ENCODE data around the gene ATXN7.
A peak's percentile ranks its signal among the peaks of the same experiment; 100 is the strongest.

Gene ATXN7

DNA sequence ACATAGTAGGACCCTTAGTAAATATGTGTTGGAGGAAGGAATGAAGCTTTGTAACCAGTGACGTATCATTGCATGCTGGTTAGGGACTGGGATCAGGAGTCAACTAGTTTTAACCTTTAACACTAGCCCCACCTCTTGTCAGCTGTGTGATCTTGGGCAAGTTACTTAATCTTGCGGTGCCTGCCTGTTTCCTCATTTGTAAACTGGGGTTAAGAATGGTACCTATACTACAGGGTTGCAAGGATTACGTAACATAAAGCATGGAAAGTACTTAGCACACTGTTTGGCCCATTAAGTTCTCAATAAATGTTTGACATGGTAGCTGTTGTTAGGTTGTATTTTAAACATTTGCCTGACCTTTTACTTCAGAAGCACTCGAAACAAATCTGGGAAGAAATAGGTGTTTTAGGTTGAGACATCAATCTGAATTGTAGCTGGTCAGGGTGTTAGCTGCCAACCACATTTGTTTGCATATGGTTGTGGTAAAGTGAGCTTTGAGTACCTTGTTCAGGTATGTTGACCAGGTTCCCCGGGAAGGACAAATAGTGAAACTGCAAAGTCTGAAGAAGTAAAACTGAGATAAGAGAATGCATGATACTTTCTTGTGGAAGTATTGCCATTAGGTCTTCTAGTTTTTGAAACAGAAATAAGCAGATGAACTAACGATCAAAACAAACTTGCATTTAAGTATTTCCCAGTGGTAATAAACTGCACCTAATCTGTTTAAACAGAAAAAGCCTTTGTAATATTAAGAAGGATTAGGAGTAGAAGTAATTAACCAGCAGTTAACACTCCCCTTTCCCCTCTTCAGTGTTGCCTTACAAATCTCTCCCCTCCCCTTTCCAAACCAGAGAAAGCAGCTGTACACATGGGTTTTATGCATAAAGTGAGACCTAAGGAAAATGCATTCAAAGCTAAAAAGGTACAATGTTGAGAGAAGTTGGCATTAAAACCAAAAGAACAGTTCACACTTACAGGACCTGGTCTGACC, 74.3 kb downstream of the ATXN7 start:
- DNase-seq, result no peak

DNA sequence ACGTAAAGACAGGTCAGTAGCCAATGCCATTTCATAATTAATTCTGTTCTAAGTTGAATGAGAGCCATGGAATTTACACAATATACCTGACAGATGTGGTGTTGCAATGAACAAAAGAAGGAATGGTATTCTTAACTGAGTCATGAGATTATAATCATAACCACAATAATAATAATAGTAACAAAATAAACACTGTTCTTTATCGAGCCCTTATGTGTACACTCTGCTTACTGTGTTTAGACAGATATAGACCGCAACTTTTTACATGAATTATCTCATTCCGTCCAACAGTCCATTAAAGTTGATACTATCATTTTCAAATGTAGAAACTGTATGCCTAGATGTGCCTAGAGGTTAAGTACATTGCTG, 76.7 kb downstream of the ATXN7 start:
- no peak for DNase-seq

DNA sequence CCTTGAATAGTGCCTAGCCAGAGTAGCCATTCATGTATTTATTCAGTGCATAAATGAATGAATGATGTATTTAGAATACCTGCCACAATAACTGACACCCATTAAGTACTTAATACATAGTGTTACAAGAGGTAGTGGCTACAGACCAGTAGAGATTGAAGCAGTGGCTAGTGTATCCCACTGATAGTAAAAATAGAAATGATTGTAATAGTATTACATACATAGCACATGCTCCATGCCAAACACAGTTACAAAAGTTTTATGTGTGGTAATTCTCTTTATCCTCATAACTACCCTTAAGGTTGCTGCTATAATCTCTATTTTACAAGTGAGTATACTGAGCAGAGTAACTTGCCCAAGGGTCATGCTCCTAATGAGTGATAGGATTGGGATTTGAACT, 78.9 kb downstream of the ATXN7 start:
- no peak for DNase-seq

DNA sequence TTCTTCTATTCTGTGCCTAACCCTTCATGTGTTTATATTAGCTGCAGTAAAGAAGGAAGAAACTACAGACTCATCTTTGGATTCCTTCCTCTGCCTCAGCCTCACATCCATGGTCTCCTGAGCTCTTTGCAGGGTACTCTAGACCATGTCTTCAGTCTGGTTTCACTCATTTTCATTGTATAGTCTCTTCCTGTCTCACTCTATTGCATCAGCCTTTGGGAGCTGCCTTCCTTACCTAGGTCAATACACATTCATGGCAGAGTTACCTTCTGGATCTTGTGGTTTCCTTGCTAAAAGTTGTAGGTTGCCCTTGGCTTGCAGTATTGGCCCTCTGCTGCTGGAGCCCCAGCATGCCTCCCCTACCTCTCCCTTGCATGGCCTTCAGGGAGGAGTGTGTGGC, 80.0 kb downstream of the ATXN7 start:
- DNase-seq, result no peak

DNA sequence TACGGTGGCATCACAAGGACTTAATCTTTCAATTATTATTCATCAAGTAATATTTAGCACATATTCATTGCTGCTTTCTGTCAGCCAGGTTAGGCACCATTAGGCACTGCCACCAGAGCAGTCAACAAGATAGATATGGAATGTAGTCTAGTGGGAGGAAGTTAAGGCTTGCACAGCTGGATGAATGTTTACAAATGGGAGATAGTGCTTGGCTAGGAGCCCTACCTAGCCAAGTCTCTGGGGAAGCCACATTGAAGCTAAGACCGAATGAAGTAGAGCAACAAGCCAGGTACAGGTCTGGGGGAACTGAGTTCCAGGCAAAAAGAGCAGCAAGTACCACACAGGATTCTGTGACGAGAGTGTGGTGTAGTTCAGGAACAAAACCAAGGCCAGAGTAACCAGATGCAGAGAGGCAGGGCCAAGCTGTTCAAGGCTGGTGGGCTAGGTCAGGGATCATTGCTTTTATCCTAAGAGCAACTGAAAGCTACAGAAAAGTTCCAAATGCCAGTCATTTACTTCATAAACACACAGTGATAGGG, 82.0 kb downstream of the ATXN7 start:
- DNase-seq, result peak; percentile 62

DNA sequence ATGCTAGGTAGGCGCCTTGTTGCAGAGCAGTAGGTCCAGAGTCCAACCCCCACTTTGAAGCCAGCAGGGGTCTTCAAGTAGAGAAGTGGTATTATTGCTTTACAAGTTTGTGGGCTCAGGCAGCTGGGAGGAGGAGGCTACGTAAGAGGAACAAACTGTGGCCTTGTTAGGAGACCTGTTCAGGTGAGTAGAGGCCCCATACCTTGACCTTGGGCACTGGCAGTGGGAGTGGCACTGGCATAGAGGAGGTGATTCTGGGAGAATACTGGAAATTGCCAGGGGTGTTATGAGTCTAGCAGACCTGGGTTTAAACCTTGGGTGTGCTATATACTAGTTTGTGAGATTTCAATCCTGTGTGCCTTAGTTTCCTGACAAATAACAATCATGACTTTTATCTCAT, 83.1 kb downstream of the ATXN7 start:
- no peak for DNase-seq

DNA sequence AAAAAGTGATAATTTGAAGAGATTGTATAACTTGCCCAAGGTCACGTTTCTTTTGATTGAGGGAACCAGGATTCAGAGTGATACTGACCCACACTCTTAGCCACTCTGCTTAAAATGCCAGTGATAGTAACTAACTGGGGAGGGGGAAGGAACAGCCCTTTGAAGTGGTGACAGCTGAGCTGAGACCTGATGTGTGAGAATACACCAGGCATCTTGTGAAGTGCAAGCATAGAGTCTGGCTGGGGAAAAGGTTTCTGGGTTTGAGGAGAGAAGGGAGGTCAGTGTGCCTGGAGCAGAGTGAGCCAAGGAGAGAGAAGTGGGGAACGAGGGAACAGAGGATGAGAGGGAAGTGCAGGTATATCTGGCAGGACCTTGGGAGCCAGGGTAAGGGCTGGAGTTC, 83.9 kb downstream of the ATXN7 start:
- DNase-seq, result no peak

DNA sequence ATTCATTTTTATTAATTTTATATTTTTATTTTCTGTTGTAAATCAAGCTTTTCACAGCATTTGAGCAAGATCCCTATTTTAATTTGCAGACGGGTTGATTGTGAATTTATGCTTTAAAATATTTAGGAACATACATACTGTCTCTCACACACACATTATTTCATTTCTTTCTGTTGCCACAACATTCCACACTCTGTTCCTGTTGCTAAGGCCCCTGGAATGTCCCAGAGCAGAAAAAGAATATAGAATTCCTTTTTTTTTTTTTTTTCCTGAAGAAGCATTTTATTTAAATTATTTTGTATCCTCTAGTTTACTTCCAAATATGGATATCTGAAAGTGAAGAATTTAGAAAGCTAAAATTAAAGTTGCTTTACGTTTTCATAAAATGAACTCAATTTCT, 85.3 kb downstream of the ATXN7 start:
- no peak for DNase-seq

DNA sequence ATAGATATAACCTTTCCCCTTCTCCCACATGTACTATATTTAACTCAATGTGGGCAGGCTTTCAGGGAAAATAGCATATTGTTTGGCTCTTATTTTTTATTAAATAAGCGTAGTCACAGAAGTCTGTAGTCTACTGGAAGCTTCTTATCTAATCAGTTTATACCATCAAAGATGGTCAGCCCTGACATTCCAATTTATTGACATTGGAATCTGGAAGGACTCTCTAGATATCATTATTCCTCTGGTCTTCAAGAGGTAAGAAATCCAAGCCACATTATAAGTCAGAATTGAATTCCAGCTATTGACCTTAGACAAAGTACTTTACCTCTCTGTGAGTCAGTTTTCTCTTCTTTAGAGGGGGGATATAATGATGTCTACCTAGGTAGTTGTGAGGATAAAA, 87.0 kb downstream of the ATXN7 start:
- DNase-seq, result no peak

DNA sequence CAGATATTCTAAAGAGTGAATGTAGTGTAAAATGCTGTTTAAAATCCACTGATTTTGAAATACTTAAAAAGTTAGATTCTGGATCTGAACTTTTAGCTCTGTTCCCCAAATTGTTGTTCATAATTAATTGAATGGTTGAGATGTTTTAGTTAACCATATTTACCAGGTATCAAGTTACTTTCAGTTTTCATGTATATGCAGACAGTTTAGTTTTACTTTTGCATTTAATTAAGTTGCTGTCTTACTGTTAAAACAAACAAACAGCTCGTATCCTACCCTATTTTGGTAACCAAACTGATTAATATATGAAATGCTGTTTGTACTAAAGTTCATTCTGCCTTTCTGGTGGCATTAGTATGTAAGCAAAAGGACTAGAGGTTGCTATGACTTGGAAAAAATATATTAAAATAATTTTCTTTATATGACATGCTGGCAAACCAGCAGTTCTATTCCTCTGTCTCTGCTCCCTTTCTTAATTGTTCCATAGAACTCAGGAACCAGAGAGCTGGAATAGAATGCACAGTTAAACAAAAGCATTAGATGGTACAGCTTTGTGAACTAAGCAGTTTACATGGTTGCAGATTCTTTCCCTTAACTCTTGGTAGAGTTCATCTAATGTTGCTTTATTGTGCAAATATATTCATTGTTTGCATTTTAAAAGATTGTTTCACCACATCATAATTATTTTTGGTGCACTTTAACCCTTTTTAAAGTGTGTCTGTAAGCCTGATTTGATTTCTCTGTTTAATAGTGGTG, 88.0 kb downstream of the ATXN7 start:
- no peak for DNase-seq

DNA sequence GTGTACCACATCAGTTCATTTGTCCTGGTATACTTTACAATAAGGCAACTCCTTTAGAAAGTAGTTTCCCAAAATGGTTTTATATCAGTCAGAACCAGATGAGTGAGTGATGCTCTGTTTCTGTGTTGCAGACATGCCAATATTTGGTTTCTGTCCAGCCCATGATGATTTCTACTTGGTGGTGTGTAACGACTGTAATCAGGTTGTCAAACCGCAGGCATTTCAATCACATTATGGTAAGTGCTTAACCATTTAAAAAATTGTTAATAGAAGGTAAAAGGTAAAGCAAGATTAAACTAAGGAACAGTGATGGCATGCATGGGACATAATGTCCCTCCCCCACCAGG, 88.6 kb downstream of the ATXN7 start:
- DNase-seq, result no peak

DNA sequence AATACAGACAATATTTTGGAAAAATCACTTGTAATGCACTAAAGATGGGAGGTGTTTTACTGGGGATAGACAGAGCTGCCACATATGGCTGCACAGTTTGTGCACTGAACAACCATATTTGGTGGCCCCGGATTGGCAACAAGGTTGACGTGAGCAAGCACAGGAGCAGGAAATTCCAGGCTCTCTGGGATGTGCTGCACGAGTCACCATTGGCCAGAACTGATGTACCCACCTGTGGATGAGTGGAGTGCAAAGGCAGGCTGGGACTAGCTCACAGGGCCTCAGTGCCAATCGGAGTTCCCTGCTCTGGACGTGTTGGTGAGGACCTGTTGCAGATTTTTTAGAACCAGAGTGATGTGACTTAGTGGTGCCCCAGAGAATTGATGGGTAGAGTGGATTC, 90.5 kb downstream of the ATXN7 start:
- no peak for DNase-seq

DNA sequence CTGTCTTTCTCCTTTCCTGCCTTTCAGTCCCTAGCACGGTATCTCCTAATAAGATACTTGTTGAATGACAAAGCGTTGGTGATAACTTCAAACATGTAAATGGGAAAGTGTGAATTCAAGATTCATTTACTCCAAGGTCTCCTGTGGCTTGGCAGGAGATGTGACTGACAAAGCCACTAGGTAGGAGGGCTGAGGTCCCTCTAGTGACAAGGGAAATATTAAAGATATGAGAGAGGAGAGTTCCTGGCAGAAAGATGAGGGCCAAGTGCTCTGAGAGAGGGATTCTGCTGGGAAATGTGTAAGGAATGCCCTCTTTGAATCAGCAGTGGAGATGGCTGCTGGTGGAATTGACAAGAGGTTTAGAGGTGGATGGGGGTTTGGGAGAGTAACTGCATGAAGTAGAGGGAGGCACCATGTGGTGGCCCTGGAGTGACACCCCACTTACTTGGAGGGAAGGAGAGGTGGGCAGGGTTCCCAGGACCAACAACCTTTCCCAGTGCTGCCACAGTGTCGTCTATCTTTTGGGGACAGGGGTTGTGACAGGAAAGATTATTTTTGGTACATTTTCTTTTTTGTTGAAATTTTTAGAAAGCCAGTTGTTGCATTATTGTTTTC, 91.5 kb downstream of the ATXN7 start:
- DNase-seq, result no peak

DNA sequence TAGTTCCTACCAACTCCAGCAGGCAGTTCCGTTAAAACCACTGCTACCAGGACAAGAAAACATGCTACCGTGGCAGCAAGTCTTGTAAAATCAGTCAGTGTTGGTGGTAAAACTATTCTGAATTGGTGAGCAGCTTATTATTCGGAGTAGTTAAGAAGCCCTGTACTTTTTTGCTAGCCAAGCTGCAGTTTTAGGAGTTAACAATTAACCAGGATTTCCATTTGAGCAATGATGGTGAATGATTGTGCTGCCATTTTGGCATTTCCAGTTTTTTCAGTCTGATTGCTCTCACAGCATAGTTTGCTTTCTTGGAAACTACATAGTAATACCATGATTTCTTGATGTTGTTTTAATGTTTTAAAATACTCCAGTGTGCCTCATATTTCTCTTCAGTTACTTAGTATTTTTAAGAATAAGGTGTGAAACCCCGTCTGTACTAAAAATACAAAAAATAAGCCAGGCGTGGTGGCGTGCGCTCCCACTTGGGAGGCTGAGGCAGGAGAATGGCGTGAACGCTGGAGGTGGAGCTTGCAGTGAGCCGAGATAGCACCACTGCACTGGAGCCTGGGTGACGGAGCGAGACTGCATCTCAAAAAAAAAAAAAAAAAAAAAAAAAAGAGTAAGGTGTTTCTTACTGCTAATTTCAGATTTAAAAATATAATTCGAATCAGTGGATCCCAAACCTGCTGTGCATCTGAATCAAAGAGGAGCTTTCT, 92.3 kb downstream of the ATXN7 start:
- DNase-seq, result no peak

DNA sequence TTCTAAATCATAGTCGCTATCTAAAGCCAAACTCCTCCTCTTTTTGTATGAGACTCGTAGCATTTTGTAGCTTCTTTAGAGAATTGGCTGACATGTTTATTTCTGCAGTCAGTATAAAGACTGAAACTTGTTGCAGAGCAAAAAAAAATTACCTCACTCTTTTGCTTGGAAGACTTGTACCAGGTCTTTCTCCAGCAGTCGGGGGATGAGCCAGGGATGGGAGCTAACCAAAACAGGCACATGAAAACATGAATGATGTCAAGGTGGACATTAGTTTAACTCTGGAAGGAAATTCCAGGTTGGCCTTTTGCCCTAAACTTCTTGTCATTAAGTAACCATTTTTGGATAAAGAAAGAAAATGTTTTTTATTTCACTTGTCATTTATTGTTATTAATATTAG, 95.5 kb downstream of the ATXN7 start:
- DNase-seq, result no peak

DNA sequence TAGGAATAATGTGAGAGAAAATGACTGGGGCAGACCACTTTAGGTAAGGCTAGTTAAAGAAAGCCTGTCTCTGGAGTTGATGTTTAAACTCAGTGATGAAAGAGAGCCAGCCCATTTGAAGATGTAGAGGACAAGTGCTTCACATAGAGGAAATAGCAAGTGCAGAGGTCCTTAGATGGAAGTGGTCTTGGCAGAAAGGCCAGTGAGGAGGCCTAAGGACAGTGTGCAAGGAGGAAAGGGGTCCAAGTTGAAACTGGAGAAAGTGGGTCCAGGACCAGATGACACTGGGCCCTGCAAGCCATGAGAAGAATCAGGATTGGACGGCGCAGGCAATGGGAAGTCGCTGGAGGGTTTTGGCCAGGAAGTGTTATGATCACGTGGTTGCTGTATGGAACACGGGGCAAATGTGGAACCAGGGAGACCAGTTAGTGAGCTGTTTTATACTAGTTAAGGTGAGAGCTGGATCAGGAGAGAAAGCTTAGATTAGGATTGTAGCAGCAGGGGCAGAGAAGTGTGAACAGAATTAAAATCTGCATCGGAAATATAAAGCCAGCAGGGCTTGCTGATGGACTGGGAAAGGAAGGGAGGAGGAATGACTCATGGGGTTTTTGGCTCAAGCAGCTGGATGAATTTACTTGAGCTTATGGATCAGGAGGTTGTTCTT, 96.5 kb downstream of the ATXN7 start:
- DNase-seq, result peak; percentile 69

DNA sequence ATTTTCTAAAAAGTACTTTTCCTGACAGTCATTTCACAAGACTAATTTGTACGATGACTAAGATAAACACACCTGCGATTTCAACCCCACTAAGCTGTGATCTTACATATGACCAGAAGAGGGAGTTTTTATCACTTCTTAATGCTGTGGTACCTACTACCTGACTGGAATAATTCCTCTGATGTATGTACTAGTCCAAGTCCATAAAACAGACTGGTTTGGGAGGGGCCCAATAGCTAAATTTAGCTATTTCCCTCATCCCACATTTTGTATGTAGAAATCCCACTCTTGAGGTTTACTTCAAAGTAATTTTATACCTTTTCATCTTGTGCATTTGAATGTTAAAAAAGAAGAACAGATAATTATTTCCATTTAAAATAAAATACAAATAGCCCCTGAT, 98.2 kb downstream of the ATXN7 start:
- DNase-seq, result peak; percentile 69

DNA sequence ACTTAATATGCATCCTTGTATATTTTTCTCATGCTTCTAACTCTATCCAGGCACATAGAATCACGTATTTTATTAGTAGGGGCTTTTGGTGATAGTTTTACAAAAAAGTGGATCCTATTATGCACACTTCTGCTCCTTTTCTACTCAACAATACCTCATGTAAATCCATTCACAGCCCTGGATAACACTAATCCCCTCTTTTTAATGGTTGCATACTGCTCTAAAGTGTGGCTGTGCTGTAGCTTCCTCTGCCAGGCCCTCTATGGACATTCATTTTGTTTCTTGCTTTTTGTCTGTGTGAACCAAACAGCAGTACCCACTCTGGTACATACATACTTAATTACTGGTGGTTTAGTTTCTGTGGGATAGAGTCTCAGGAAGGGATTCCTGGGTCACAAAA, 99.8 kb downstream of the ATXN7 start:
- DNase-seq, result peak; percentile 6

DNA sequence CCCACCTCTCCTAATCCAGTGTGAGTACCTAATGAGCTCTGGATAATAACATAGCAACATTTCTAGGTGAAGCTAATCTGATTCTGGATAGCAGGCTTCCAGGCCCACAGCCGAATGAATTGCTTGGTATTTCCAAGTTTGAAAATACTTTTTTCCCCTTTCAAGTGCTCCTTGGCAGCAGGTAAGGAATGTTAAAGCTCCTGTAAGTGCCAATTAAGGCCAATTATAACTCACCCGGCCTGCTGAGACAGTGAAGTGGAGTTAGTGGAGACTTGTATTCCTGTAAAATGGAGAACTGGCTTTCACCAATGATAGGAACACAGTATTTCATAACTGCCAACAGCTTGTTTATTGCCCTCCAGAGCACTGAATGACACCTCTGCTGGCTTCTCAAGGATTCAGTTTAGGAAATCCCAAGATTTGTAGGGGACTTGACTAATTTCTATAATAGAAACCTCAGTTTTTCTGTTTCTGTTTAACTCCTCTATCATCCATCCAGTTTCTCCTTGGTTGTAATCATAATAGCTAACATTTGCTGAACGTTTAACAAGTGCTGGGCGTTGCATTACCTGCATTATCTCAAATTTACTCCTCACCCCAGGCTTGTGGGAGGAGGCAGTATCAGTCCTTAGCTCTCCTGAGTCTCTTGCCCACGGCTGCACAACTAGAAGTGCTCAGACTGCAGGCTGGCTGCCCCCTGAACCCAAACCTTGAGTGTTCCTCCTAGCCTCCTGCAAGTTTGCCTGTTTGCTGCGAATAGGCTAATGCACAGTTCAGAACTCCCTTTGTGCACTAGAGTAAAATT, 101.2 kb downstream of the ATXN7 start:
- DNase-seq, result peak; percentile 73

DNA sequence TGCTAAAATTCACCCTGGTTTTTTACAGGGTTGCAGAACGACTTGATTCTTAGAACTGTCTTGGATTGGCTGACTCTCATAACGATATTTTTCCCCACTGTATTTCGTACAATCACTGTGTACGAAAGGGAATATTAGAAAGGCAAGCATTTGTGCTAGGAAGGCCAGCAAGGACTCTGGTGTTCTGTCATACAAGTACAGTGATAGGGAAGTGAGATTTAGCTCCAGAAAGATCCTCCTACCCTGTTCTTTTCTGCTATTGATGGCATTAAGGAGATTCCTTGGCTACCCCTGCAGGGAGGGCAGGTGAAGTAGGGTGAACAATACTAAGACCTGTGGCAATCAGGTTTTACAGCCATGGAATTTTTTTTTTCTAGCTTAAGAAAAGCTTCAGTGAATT, 102.3 kb downstream of the ATXN7 start:
- no peak for DNase-seq

DNA sequence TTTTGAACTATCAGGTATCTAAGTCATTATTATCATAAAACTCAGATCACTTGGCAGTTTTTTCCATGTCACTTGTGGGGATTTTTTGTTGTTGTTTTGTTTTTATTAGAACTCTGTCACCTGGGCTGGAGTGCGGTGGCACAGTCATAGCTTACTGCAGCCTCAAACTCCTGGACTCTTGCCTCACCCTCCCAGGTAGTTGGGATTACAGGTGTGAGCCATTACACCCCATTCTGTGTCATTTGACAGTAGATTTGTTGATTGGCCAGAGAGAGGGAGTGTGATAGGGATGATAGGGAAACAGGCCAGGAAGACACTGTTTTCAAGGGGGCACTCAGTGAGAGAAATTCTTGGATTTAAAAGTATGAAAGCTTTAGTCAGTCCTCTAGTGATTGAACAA, 103.2 kb downstream of the ATXN7 start:
- no peak for DNase-seq

All from NCI-H69 (cell line).